Endodermal cell (in vitro differentiated cells): ENCODE data around the gene ZNF223. TPM values are rescaled to one million over a fixed set of nuclear protein-coding genes. Genes with fewer than 3 reads are reported as not detected.
A peak's percentile ranks its signal among the peaks of the same experiment; 100 is the strongest.

Source experiments
- DNase-seq: peaks from one replicate; pipeline ENCODE4 v3.0.0-alpha.2; 2017
- H3K27ac ChIP-seq: 2 replicates; pipeline ENCODE4 v1.5.1; 2013; ENCODE audit warnings: mild to moderate bottlenecking, low read depth, low read length, moderate library complexity
- H3K27me3 ChIP-seq: 2 replicates; pipeline ENCODE4 v1.6.1; 2013; ENCODE audit warnings: mild to moderate bottlenecking, low read length, moderate library complexity; ENCODE audit not compliant: insufficient read depth, control insufficient read depth, poor library complexity, severe bottlenecking
- H3K36me3 ChIP-seq: 2 replicates; pipeline ENCODE4 v1.7.0; 2013; ENCODE audit warnings: mild to moderate bottlenecking, low read length, moderate library complexity; ENCODE audit not compliant: control insufficient read depth, insufficient read depth
- H3K4me1 ChIP-seq: one replicate; pipeline ENCODE4 v1.7.0; 2013; ENCODE audit warnings: low read length; ENCODE audit not compliant: control insufficient read depth, insufficient read depth
- H3K4me3 ChIP-seq: 2 replicates; pipeline ENCODE4 v1.5.1; 2013; ENCODE audit warnings: mild to moderate bottlenecking, low read length, moderate library complexity
- H3K9ac ChIP-seq: 2 replicates; pipeline ENCODE4 v1.6.1; 2013; ENCODE audit warnings: mild to moderate bottlenecking, low read length, moderate library complexity; ENCODE audit not compliant: poor library complexity, severe bottlenecking; ENCODE audit errors: extremely low read depth
- H3K9me3 ChIP-seq: 2 replicates; pipeline ENCODE4 v1.6.1; 2013; ENCODE audit warnings: mild to moderate bottlenecking, low read length, moderate library complexity; ENCODE audit not compliant: control insufficient read depth
- H3K27ac Mint-ChIP-seq: 2 replicates; pipeline ENCODE4 v1.8.0; 2020; ENCODE audit warnings: mixed read lengths
- H3K27me3 Mint-ChIP-seq: 2 replicates; pipeline ENCODE4 v1.8.0; 2021; ENCODE audit warnings: mild to moderate bottlenecking, mixed read lengths; ENCODE audit not compliant: insufficient read depth
- H3K36me3 Mint-ChIP-seq: 2 replicates; pipeline ENCODE4 v1.8.0; 2020; ENCODE audit warnings: low read depth, mixed read lengths
- H3K4me1 Mint-ChIP-seq: 2 replicates; pipeline ENCODE4 v1.8.0; 2020; ENCODE audit warnings: mixed read lengths
- H3K4me3 Mint-ChIP-seq: 2 replicates; pipeline ENCODE4 v1.8.0; 2020; ENCODE audit warnings: mild to moderate bottlenecking, moderate library complexity, mixed read lengths
- H3K9me3 Mint-ChIP-seq: 2 replicates; pipeline ENCODE4 v1.8.0; 2020; ENCODE audit warnings: mild to moderate bottlenecking, mixed read lengths
- WGBS, 2 experiments: methylation state at CpG; one replicate each; pipeline versions ENCODE4 v1.1.5 to v1.1.7; 2013; ENCODE audit warnings: missing lambda C conversion rate in 2 of 2, mixed read lengths in 1 of 2; ENCODE audit not compliant: insufficient coverage in 1 of 2, insufficient read length in 1 of 2; 5-methylcytosine and 5-hydroxymethylcytosine counted together
- total RNA-seq, 2 donors: library from RNA; stranded (reverse); fragmentation: NEBNext Ultra II Directional in 1 of 2; extraction: Animal tissue kit (Norgen Biotek cat#: 25700) in 1 of 2; gene quantifications; 2 replicates in 1 of 2; 3 replicates in 1 of 2; pipeline ENCODE4 v1.2.1, GENCODE V29; 2021
- TF ChIP-seq, protein P1 (sequence below): fragments of 200-600 bp; sonication (generic); conservative IDR thresholded peaks from 2 replicates; pipeline ENCODE4 v1.5.0; 2021; ENCODE audit warnings: antibody characterized with exemption, mild to moderate bottlenecking

The ZNF223 gene
- total RNA-seq, 2 donors from 2014 or later: 9.3 TPM

DNA sequence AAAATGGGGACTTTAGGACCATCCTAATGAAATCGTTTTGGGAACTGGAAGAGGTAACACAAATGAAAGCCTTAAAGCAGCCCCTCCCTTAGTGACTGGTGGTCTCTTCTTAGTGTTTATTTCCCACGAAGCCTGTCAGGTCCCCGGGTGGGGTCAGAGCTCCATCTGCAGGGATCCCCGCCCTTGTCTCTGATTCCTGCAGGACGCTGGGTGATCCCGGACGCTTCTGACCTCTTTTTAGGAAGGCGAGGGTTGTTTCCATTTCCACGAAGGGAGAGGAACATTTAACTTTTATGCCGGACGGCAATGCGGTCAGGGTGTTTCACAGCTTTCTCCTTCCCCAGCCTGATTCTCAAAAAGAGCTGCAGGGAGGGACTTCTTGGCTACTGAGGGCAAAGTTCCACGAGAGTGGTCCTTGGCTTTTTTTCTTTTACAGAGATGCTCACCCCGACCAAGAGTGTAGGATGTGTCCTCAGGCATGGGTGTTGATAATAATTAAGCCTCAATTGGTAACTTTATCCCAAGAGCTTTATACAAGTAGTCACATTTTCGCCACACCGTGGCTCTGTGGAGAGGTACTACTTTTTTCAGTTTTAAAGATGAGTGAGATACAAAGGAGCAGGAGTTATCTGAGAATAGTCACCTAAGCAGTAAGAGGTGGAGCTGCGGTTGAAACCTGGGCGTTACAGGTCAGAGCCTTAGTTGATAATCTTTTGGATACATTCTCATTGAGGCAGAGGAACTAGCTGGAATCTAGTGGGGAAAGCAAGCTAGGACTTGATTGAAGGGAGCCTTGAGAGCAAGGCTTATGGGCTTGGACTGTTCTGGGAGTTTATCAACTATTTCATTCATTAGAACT, 20.9 kb downstream of the ZNF223 start:
- Histone ChIP-seq H3K9me3 (peaks cover 13% of the 10 kb centered on the region), H3K4me1 (no peaks in the 10 kb centered on the region), H3K27ac (no peak overlapping the region), H3K27me3 (no peaks in the 10 kb centered on the region), H3K9ac (peak overlapping the region; percentile 35), H3K4me3 (peak overlapping the region; percentile 88), H3K36me3 (peaks cover 6% of the 10 kb centered on the region)
- Mint-ChIP-seq H3K4me3 (peak overlapping the region; percentile 80), H3K27me3 (peaks cover 15% of the 10 kb centered on the region), H3K9me3 (peaks cover 21% of the 10 kb centered on the region), H3K4me1 (no peaks in the 10 kb centered on the region), H3K36me3 (peaks cover 18% of the 10 kb centered on the region), H3K27ac (no peak overlapping the region)
- TF ChIP-seq, protein P1, sequence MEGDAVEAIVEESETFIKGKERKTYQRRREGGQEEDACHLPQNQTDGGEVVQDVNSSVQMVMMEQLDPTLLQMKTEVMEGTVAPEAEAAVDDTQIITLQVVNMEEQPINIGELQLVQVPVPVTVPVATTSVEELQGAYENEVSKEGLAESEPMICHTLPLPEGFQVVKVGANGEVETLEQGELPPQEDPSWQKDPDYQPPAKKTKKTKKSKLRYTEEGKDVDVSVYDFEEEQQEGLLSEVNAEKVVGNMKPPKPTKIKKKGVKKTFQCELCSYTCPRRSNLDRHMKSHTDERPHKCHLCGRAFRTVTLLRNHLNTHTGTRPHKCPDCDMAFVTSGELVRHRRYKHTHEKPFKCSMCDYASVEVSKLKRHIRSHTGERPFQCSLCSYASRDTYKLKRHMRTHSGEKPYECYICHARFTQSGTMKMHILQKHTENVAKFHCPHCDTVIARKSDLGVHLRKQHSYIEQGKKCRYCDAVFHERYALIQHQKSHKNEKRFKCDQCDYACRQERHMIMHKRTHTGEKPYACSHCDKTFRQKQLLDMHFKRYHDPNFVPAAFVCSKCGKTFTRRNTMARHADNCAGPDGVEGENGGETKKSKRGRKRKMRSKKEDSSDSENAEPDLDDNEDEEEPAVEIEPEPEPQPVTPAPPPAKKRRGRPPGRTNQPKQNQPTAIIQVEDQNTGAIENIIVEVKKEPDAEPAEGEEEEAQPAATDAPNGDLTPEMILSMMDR: no peak
- WGBS, 2 experiments: 55 to 62% methylated on average over 13 to 18 of the region's 18 CpGs
- no peak for DNase-seq

DNA sequence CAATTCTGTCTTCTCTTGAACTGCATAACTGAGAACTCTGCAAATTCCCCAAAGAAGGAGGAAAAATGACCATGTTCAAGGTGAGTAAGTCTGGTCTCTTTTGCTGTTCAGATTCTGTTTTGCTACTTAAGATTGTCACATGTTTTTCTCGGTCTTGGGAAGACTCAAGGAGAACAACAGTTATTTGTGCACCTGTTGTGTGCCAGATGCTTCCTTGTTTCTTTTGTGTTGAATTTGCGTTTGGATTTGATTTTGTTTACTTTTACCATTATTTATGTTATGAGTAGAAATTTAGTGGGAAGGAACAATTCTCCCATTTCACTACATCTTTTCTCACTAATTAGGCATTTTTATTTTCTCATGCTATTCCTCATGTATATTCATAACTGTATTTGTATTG, 24.5 kb downstream of the ZNF223 start:
- Mint-ChIP-seq H3K4me1 (no peaks in the 10 kb centered on the region), H3K27ac (no peak overlapping the region), H3K4me3 (no peak overlapping the region), H3K36me3 (peaks cover 23% of the 10 kb centered on the region), H3K9me3 (peaks cover 5% of the 10 kb centered on the region), H3K27me3 (peaks cover 11% of the 10 kb centered on the region)
- Histone ChIP-seq H3K4me3 (no peak overlapping the region), H3K9me3 (no peaks in the 10 kb centered on the region), H3K27ac (no peak overlapping the region), H3K36me3 (peaks cover 5% of the 10 kb centered on the region), H3K27me3 (no peaks in the 10 kb centered on the region), H3K4me1 (no peaks in the 10 kb centered on the region), H3K9ac (no peak overlapping the region)
- no peak for DNase-seq
- TF ChIP-seq, protein P1: no peak
- 94% methylated on average over 1 of the region's 2 CpGs; no CpG with 5 or more reads in 1 of the 2 experiments for WGBS, 2 experiments

DNA sequence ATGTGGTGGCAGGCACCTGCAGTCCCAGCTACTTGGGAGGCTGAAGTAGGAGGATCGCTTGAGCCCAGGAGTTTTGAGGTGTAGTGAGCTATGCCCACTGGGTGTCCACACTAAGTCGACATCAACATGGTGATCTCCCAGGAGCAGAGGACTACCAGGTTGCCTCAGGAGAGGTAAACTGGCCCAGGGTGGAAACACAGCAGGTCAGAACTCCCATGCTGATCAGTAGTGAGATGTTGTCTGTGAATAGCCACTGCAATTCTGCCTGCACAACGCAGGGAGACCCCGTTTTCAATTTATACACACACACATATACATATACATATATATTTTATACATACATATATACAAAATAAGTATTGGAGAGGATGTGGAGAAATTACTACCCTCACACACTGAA, 40.3 kb downstream of the ZNF223 start:
- no peak overlapping the region for H3K27ac Mint-ChIP-seq
- WGBS, 2 experiments: 58 to 80% methylated on average over 2 of the region's 4 CpGs

More for the DNA sequence above, 40.3 kb downstream of the ZNF223 start:
- Histone ChIP-seq H3K4me1 (no peaks in the 10 kb centered on the region), H3K9me3 (no peaks in the 10 kb centered on the region), H3K27ac (no peak overlapping the region), H3K4me3 (no peak overlapping the region), H3K36me3 (peaks cover 6% of the 10 kb centered on the region), H3K9ac (no peak overlapping the region), H3K27me3 (no peaks in the 10 kb centered on the region)
- TF ChIP-seq, protein P1: no peak
- no peak for DNase-seq
- Mint-ChIP-seq H3K4me3 (no peak overlapping the region), H3K9me3 (no peaks in the 10 kb centered on the region), H3K36me3 (peaks cover 10% of the 10 kb centered on the region), H3K27me3 (peaks cover 9% of the 10 kb centered on the region), H3K4me1 (peaks cover 5% of the 10 kb centered on the region)
